GDM1 (cell line): Measurements from ENCODE around the gene NKX6-1.

Experiments
- DNase-seq: peaks from one replicate; lab custom pipeline; 2025; lab: John Stamatoyannopoulos, UW

The NKX6-1 gene

GRCh38 chr4:84498935-84499623, at the start of gene NKX6-1:
TSS of gene NKX6-1 (minus strand) at chr4:84499292. CDS start at chr4:84498228, 1,064 bp downstream.
- no peak for DNase-seq

GRCh38 chr4:84547211-84547610, 48.1 kb upstream of the NKX6-1 start:
- no peak for DNase-seq

GRCh38 chr4:84545093-84545492, 46.0 kb upstream of the NKX6-1 start:
- no peak for DNase-seq

- DNase-seq: no peak
Measured at GRCh38 chr4:84535901-84536300, 36.8 kb upstream of the NKX6-1 start.

- DNase-seq: no peak
Measured at GRCh38 chr4:84531689-84532088, 32.6 kb upstream of the NKX6-1 start.

GRCh38 chr4:84530871-84531270, 31.8 kb upstream of the NKX6-1 start:
- DNase-seq: no peak

GRCh38 chr4:84530454-84530853, 31.4 kb upstream of the NKX6-1 start:
- no peak for DNase-seq

- DNase-seq: no peak
Measured at GRCh38 chr4:84529169-84529751, 30.2 kb upstream of the NKX6-1 start.

GRCh38 chr4:84527391-84527790, 28.3 kb upstream of the NKX6-1 start:
- no peak for DNase-seq

- DNase-seq: no peak
Measured at GRCh38 chr4:84515075-84515474, 16.0 kb upstream of the NKX6-1 start.

- DNase-seq: no peak
Measured at GRCh38 chr4:84512277-84512676, 13.2 kb upstream of the NKX6-1 start.

- no peak for DNase-seq
Measured at GRCh38 chr4:84511703-84512102, 12.6 kb upstream of the NKX6-1 start.

- DNase-seq: no peak
Measured at GRCh38 chr4:84507941-84508340, 8.8 kb upstream of the NKX6-1 start.

GRCh38 chr4:84504821-84505220, 5.7 kb upstream of the NKX6-1 start:
- DNase-seq: no peak

GRCh38 chr4:84503495-84504437, 4.7 kb upstream of the NKX6-1 start:
- peak; percentile 31 for DNase-seq

- no peak for DNase-seq
Measured at GRCh38 chr4:84502955-84503373, 3.9 kb upstream of the NKX6-1 start.

GRCh38 chr4:84502333-84502954, 3.4 kb upstream of the NKX6-1 start:
- DNase-seq: no peak

- DNase-seq: no peak
Measured at GRCh38 chr4:84501721-84502267, 2.7 kb upstream of the NKX6-1 start.

- no peak for DNase-seq
Measured at GRCh38 chr4:84501202-84501503, 2.1 kb upstream of the NKX6-1 start.

GRCh38 chr4:84500386-84501201, 1.5 kb upstream of the NKX6-1 start:
- DNase-seq: no peak

- no peak for DNase-seq
Measured at GRCh38 chr4:84499624-84499982, 511 bp upstream of the NKX6-1 start.
